T follicular helper cell (primary cell): ENCODE results near the gene COX20.
"Not testable (repeated sequence)": the region's sequence is repeated elsewhere in the genome, so short reads cannot be mapped to it uniquely, and the experiment has no call there.

ENCODE experiments used
- DNase-seq: peaks from one replicate; pipeline ENCODE4 v3.0.0-alpha.2; 2020; ENCODE audit warnings: low read depth
- total RNA-seq, 2 experiments: gene quantifications; one replicate each; lab custom pipeline; 2026; lab: John Stamatoyannopoulos, UW

The COX20 gene
- 38.4 to 52.1 reads per million in 2 experiments for total RNA-seq

- peak; percentile 82 for DNase-seq
Measured at GRCh38 chr1:244835276-244836134, at the start of gene COX20. COX20 (plus strand) TSS chr1:244835658; CDS start chr1:244835715, 57 bp downstream.

GRCh38 chr1:244788493-244789275 is 46.8 kb upstream of the COX20 start:
- DNase-seq = no peak

GRCh38 chr1:244789276-244789580 is 46.2 kb upstream of the COX20 start:
- no peak for DNase-seq

- no peak for DNase-seq
Measured at GRCh38 chr1:244789731-244790130, 45.7 kb upstream of the COX20 start.

GRCh38 chr1:244791061-244791460 is 44.4 kb upstream of the COX20 start:
- DNase-seq = no peak

GRCh38 chr1:244792188-244792850 is 43.1 kb upstream of the COX20 start:
- DNase-seq = no peak

- DNase-seq = no peak
Measured at GRCh38 chr1:244794071-244794470, 41.4 kb upstream of the COX20 start.

GRCh38 chr1:244794516-244794915 is 40.9 kb upstream of the COX20 start:
- not testable (repeated sequence) for DNase-seq

GRCh38 chr1:244796719-244797406 is 38.6 kb upstream of the COX20 start:
- DNase-seq = peak; percentile 24

GRCh38 chr1:244800821-244801220 is 34.6 kb upstream of the COX20 start:
- DNase-seq = no peak

GRCh38 chr1:244801246-244801645 is 34.2 kb upstream of the COX20 start:
- DNase-seq = peak; percentile 38

GRCh38 chr1:244802041-244802440 is 33.4 kb upstream of the COX20 start:
- DNase-seq = no peak

- no peak for DNase-seq
Measured at GRCh38 chr1:244802556-244803239, 32.8 kb upstream of the COX20 start.

- DNase-seq = no peak
Measured at GRCh38 chr1:244804841-244805240, 30.6 kb upstream of the COX20 start.

GRCh38 chr1:244807138-244807537 is 28.3 kb upstream of the COX20 start:
- DNase-seq = no peak

GRCh38 chr1:244810221-244810620 is 25.2 kb upstream of the COX20 start:
- DNase-seq = no peak

GRCh38 chr1:244813327-244813726 is 22.1 kb upstream of the COX20 start:
- DNase-seq = no peak

- DNase-seq = no peak
Measured at GRCh38 chr1:244815600-244816099, 19.8 kb upstream of the COX20 start.

GRCh38 chr1:244817415-244817894 is 18.0 kb upstream of the COX20 start:
- no peak for DNase-seq

- no peak for DNase-seq
Measured at GRCh38 chr1:244820131-244820530, 15.3 kb upstream of the COX20 start.

- DNase-seq = no peak
Measured at GRCh38 chr1:244821134-244821533, 14.3 kb upstream of the COX20 start.
